IMR-90 (cell line): Measurements from ENCODE around the gene GLRX3. TPM values are rescaled to one million over a fixed set of nuclear protein-coding genes. Genes with fewer than 3 reads are reported as not detected.
A peak's percentile ranks its signal among the peaks of the same experiment; 100 is the strongest.

Experiments
- ATAC-seq: fragments of 200-7000 bp; cut with Tn5 transposase; 2 replicates; pipeline ENCODE4 v1.9.1; 2020; ENCODE audit warnings: low read depth, mild to moderate bottlenecking, moderate library complexity
- BruUV-seq: library from RNA; stranded (reverse); fragments of 400-500 nt; replicated peaks from 2 replicates; lab custom pipeline; 2021; lab: Mats Ljungman, UMichigan
- CTCF ChIA-PET: fragments of 300-600 bp; formaldehyde crosslinking; extraction: SDS; loops from one replicate; lab custom pipeline; 2021; ENCODE audit warnings: antibody characterized with exemption; lab: Yijun Ruan, JAX
- POLR2A ChIA-PET: fragments of 300-600 bp; sonication (Branson Sonifier 250); formaldehyde crosslinking; loops from one replicate; lab custom pipeline; 2022; ENCODE audit warnings: antibody characterized with exemption; ENCODE audit not compliant: unreplicated experiment; lab: Charles Lee
- DNase-seq: peaks from one replicate; pipeline ENCODE4 v3.0.0; 2013
- H2AFZ ChIP-seq: replicated peaks from 2 replicates; pipeline ENCODE3; 2013; ENCODE audit warnings: low read length, mild to moderate bottlenecking; ENCODE audit not compliant: poor library complexity
- H2AK5ac ChIP-seq: 2 replicates; pipeline ENCODE4 v1.6.1; 2013; ENCODE audit warnings: low read depth, low read length, inconsistent platforms
- H2AK9ac ChIP-seq: replicated peaks from 2 replicates; pipeline ENCODE3; 2013; ENCODE audit warnings: mild to moderate bottlenecking, low read depth, low read length, moderate library complexity; ENCODE audit not compliant: poor library complexity
- H2BK120ac ChIP-seq: 2 replicates; pipeline ENCODE4 v1.6.1; 2013; ENCODE audit warnings: low read depth, low read length, inconsistent platforms
- H2BK15ac ChIP-seq: 3 replicates; pipeline ENCODE4 v1.6.1; 2013; ENCODE audit warnings: low read depth, low read length, inconsistent platforms
- H2BK20ac ChIP-seq: 2 replicates; pipeline ENCODE4 v1.6.1; 2013; ENCODE audit warnings: low read depth, mild to moderate bottlenecking, inconsistent platforms, low read length, moderate library complexity
- H2BK5ac ChIP-seq: 2 replicates; pipeline ENCODE4 v1.6.1; 2013; ENCODE audit warnings: mild to moderate bottlenecking, low read depth, low read length, inconsistent platforms; ENCODE audit not compliant: poor library complexity, severe bottlenecking
- H3K14ac ChIP-seq: replicated peaks from 2 replicates; pipeline ENCODE4 v1.6.1; 2013; ENCODE audit warnings: low read depth, low read length, inconsistent platforms
- H3K18ac ChIP-seq: 2 replicates; pipeline ENCODE4 v1.6.1; 2013; ENCODE audit warnings: low read depth, low read length, control low read depth
- H3K23ac ChIP-seq: 2 replicates; pipeline ENCODE4 v1.6.1; 2013; ENCODE audit warnings: low read depth, low read length, inconsistent platforms
- H3K27ac ChIP-seq: 2 replicates; pipeline ENCODE4 v1.5.1; 2013; ENCODE audit warnings: mild to moderate bottlenecking, control low read depth, low read length; ENCODE audit not compliant: insufficient read depth
- H3K27me3 ChIP-seq: 2 replicates; pipeline ENCODE4 v1.6.1; 2013; ENCODE audit warnings: low read length; ENCODE audit not compliant: control insufficient read depth, insufficient read depth
- H3K36me3 ChIP-seq: 2 replicates; pipeline ENCODE4 v1.6.1; 2013; ENCODE audit warnings: low read length, mixed read lengths; ENCODE audit not compliant: control insufficient read depth, insufficient read depth
- H3K4ac ChIP-seq: 2 replicates; pipeline ENCODE4 v1.6.1; 2013; ENCODE audit warnings: low read depth, low read length, inconsistent platforms
- H3K4me1 ChIP-seq: 2 replicates; pipeline ENCODE4 v1.6.1; 2013; ENCODE audit warnings: low read length, mixed read lengths; ENCODE audit not compliant: control insufficient read depth, insufficient read depth
- H3K4me2 ChIP-seq: 2 replicates; pipeline ENCODE4 v1.6.1; 2013; ENCODE audit warnings: low read depth, mild to moderate bottlenecking, control low read depth, low read length, moderate library complexity
- H3K4me3 ChIP-seq: 2 replicates; pipeline ENCODE4 v1.5.1; 2013; ENCODE audit warnings: low read depth, mild to moderate bottlenecking, control low read depth, low read length, moderate library complexity; ENCODE audit not compliant: insufficient read depth
- H3K56ac ChIP-seq: 2 replicates; pipeline ENCODE4 v1.6.1; 2013; ENCODE audit warnings: low read length, inconsistent platforms; ENCODE audit not compliant: insufficient read depth; ENCODE audit errors: extremely low read depth
- H3K79me1 ChIP-seq, 2 experiments: 2 replicates each; pipeline ENCODE4 v1.6.1; 2013; ENCODE audit warnings: low read length in 2 of 2, inconsistent platforms in 1 of 2, low read depth in 1 of 2
- H3K9ac ChIP-seq: 2 replicates; pipeline ENCODE4 v1.6.1; 2013; ENCODE audit warnings: low read depth, low read length, control low read depth
- H3K9me1 ChIP-seq: 2 replicates; pipeline ENCODE4 v1.6.1; 2013; ENCODE audit warnings: low read length, inconsistent platforms; ENCODE audit not compliant: insufficient read depth
- H3K9me3 ChIP-seq: 2 replicates; pipeline ENCODE4 v1.6.1; 2013; ENCODE audit warnings: low read length; ENCODE audit not compliant: control insufficient read depth, insufficient read depth
- H4K20me1 ChIP-seq: 2 replicates; pipeline ENCODE4 v1.6.1; 2013; ENCODE audit warnings: low read length, inconsistent platforms; ENCODE audit not compliant: insufficient read depth
- H4K5ac ChIP-seq: 2 replicates; pipeline ENCODE4 v1.6.1; 2013; ENCODE audit warnings: mild to moderate bottlenecking, low read depth, low read length, control low read depth
- H4K8ac ChIP-seq, 2 experiments: 2 replicates each; pipeline ENCODE4 v1.6.1; 2013; ENCODE audit warnings: low read depth in 2 of 2, low read length in 2 of 2, control low read depth in 1 of 2, inconsistent platforms in 1 of 2
- H4K91ac ChIP-seq: 2 replicates; pipeline ENCODE4 v1.6.1; 2013; ENCODE audit warnings: low read depth, low read length, inconsistent platforms; ENCODE audit not compliant: insufficient read depth
- CEBPB ChIP-seq: IDR thresholded peaks from 2 replicates; pipeline ENCODE4 v1.6.1; 2012; ENCODE audit warnings: low read depth, low read length, improper control_type of control experiment
- FOS ChIP-seq: fragments of 150-350 bp; IDR thresholded peaks from 2 replicates; pipeline ENCODE4 v1.6.1; 2016; ENCODE audit warnings: low read depth, low read length
- MXI1 ChIP-seq: IDR thresholded peaks from 2 replicates; pipeline ENCODE4 v1.6.1; 2012; ENCODE audit warnings: low read depth, mild to moderate bottlenecking, low read length, moderate library complexity, borderline replicate concordance
- WGBS, 2 experiments: methylation state at CpG; one replicate each; pipeline versions ENCODE4 v1.1.5 to v1.1.7; 2013; ENCODE audit warnings: missing lambda C conversion rate in 2 of 2; ENCODE audit not compliant: insufficient read length in 1 of 2; ENCODE audit errors: extremely low coverage in 2 of 2; 5-methylcytosine and 5-hydroxymethylcytosine counted together
- dilution Hi-C: fragments of 300-500 bp; cut with HindIII; formaldehyde crosslinking; loops from one replicate; pipeline ENCODE4 v1.14.3; 2018; ENCODE audit warnings: low sequenced_read_pairs; ENCODE audit not compliant: unreplicated experiment
- in situ Hi-C: fragments of 300-500 bp; cut with MboI; formaldehyde crosslinking; loops from 3 replicates; pipeline ENCODE4 v1.14.3; 2019; ENCODE audit warnings: low sequenced_read_pairs, inconsistent platforms, mixed read lengths
- intact Hi-C: fragments of 100-400 bp; cut with micrococcal nuclease; formaldehyde crosslinking; loops from 2 replicates; pipeline ENCODE4 v1.10.0; 2022
- polyA plus RNA-seq, 3 experiments: library from polyadenylated mRNA; depleted of rRNA; stranded (reverse); fragments of >200 nt; gene quantifications; 2 replicates each; pipeline ENCODE4 v1.2.3, GENCODE V29; 2012; ENCODE audit warnings: low replicate concordance in 1 of 3
- total RNA-seq: library from RNA; depleted of rRNA; stranded (reverse); fragments of >200 nt; gene quantifications from 2 replicates; pipeline ENCODE4 v1.2.3, GENCODE V29; 2012

GLRX3 gene
- total and polyA plus RNA-seq, 2 of the 4 experiments (the other 2 are of a cell fraction): 78.7 to 81.7 TPM

- in situ Hi-C loops: no loop called here
- Histone ChIP-seq H3K27ac (no peak overlapping the region), H3K9ac (no peak overlapping the region), H3K36me3 (peaks cover 22% of the 10 kb centered on the region), H3K23ac (no peak overlapping the region), H2BK20ac (no peak overlapping the region), H3K4me2 (no peak overlapping the region), H2BK120ac (no peak overlapping the region), H3K79me1 (peaks cover 17 to 18% of the 10 kb centered on the region in 2 experiments), H3K18ac (no peak overlapping the region), H2AK5ac (no peak overlapping the region), H4K5ac (no peak overlapping the region), H2BK5ac (no peak overlapping the region), H3K27me3 (no peaks in the 10 kb centered on the region), H3K9me3 (no peaks in the 10 kb centered on the region), H4K20me1 (no peaks in the 10 kb centered on the region; the same call in 1 of the 2 replicates), H3K56ac (no peak overlapping the region), H2BK15ac (no peak overlapping the region), H2AK9ac (no peak overlapping the region), H3K9me1 (peaks cover 6% of the 10 kb centered on the region; the same call in 1 of the 2 replicates), H3K14ac (no peak overlapping the region), H4K91ac (no peak overlapping the region), H3K4me3 (no peak overlapping the region), H2AFZ (no peak overlapping the region), H3K4me1 (peaks cover 2% of the 10 kb centered on the region; the same call in 1 of the 2 replicates), H4K8ac (no peak overlapping the region), H3K4ac (no peak overlapping the region)
- dilution Hi-C loops: no loop called here
- 72% methylated on average over 2 of the region's 9 CpGs; no CpG with 5 or more reads in 1 of the 2 experiments for WGBS, 2 experiments
- BruUV-seq: no TSS peak
- DNase-seq: peak; percentile 11
- TF ChIP-seq FOS (no peak), CEBPB (0 out of 2 replicates have a peak, but pooled peaks have one; percentile 4), MXI1 (no peak)
- intact Hi-C loops: no loop called here
- POLR2A ChIA-PET: no interaction called here
- no peak for ATAC-seq
- CTCF ChIA-PET: interaction anchor here (1.4 kb wide), 1 partner anchor 11 kb away, joined by 6 read pairs; no protein-coding TSS in a partner anchor
These were observed 33.1 kb downstream of the GLRX3 start for GRCh38 chr10:130169136-130169859.
